Fibroblast of peridontal ligament (primary cell): ENCODE results near the gene CCSER2.

Experiments
- DNase-seq: peaks from one replicate; pipeline ENCODE4 v3.0.0-alpha.2; 2010; ENCODE audit errors: extremely low read depth

Gene CCSER2

GRCh38 chr10:84348860-84349259, 20.5 kb downstream of the CCSER2 start:
- DNase-seq, result peak; percentile 82

- DNase-seq, result peak; percentile 51
Observed at GRCh38 chr10:84352251-84352842, 24.0 kb downstream of the CCSER2 start.

DNA sequence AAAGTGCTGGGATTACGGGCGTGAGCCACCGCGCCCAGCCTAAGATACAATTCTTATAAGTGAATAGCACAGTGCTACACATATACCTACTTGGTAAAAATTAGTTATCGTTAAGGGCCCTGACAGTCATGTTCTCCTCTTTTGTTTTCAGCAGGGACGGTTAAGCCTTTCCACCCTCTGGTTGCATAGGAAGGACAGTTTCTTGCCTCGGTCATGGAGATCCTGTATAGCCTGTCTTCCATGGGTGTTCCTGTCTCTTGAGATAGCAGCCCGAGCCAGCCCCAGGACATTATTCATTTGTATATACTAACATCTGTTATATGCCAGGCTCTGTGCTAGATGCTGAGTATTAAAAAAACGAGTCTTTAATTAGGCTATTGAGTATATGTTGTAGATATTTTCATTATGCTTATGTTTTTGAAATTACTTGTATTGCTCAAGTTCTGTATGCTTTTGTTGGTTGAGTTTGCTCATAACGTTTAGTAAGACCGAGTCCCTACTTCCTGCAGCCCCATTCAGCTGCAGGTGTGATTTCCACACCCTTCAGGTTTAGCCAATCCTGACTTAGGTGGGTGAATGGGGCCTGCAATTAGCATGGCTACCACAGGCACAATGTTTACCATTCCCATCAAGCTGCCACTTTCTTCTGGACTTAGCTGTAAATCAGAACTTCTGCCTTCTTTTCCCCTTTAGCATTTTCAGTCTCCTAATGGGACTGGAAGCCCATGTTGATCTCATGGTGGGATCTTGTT, 24.8 kb downstream of the CCSER2 start:
- DNase-seq, result no peak

- no peak for DNase-seq
Observed at GRCh38 chr10:84354623-84355022, 26.2 kb downstream of the CCSER2 start.

DNA sequence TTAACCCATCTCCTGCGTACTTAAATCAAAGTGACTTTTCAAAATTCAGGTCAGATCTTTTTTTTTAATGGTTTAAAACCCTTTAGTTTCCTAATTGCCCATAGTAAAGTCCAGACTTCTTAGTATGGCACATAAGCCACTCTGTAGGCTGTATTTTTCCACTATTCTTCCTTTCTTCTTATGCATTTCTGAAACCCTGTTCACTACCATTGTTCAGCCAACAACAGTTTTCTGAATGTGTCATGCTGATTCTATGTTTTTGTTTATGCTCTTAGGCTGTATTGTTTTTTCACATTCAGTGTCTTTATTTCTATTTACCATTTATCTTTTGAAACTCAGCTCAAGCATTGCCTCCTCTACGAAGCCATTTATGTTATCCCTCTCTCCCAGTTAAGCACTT, 26.7 kb downstream of the CCSER2 start:
- no peak for DNase-seq

DNA sequence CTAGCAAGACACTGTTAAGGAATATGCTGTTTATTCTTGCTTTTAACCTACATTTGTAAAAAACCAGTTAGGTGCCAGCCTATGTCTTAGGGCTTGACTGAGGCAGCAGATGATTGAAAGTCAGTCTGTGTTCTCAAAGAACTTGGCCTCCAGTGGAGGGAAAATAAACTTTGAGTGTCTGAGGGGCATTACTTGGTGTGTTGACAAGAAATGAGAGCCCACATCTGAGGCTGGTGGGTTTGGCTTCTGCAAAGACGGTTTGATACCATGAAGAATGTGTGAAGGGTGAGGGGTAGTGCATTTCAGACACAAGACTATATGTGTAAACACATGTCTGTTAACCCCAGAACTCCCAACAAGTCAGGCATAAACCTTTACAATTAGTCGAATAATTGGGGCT, 28.5 kb downstream of the CCSER2 start:
- no peak for DNase-seq

DNA sequence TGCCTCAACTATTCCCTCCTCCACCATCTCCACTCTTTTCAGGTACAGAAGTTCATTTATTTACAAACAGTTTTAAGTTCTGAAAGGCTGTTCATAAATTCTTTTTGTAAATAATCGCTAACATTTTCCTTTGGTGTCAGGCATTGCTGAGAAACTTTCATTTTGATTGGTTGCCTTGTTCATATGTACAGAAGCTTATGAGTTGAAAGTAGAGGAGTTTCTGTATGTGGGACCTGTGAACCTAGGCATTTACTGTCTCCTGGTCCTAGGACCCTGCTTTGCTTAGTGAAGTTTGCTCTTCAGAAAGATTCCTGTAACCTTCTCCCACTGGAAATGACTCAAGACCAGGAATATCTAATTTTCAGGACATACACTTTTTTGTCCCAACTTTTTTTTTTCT, 30.4 kb downstream of the CCSER2 start:
- no peak for DNase-seq

DNA sequence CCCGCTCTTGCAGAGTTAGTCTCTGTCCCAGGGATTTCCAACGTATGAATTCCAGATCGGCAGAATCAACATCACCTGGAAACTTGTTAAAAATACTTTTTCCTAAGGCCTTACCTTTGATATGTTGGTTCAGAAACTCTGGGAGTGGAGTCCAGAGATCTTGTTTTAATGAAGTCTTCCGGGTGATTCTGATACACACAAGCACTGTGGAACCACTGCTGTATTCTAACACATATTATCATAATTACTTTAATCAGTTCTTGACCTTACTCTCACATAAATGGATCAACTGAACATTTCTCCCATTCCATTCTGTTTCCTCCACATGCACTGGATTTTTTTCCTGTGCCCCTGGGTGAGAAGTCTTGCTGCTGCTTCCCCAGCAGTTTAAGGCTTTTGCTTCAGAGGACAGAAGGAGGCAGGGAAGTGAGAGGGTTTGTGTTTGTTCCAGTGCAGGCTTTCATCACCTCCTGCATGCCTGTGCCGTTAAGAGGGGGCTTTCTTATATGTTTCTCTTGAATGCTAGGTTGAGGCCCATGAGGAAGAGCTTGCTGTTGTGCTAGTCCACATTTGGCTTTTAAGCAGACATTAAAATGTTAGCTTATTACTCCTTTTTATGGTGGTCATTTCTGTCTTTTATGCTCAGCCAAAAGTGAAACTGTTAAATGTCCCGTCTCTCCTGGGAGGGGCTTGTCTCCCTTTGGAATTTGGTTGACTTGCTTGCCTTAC, 32.4 kb downstream of the CCSER2 start:
- DNase-seq, result peak; percentile 42

DNA sequence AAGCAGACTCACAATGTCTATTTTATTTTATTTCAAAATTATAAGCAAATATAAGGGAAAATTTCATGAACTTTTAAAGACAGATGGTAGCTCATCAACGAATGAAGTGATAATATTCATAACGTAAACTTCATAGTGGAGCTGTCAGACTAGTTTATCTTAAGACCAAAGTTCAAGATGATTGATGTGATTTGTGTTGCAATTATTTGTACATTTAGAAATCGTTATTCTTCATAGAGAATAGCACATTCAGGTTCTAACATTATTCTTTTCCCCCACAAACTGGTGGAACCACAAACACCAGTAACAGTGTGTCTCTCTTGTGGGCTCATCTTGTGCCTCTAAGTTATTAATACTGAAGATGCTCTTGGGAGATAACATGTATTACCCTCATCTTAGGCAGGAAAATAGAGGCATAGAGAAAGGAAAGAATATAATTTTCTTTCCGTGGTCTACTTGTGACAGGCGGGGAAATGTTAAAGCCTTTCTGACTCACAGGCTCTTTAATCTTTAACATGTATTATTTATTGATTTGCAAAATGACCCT, 37.0 kb downstream of the CCSER2 start:
- DNase-seq, result no peak

GRCh38 chr10:84366041-84366440, 37.7 kb downstream of the CCSER2 start:
- DNase-seq, result no peak

DNA sequence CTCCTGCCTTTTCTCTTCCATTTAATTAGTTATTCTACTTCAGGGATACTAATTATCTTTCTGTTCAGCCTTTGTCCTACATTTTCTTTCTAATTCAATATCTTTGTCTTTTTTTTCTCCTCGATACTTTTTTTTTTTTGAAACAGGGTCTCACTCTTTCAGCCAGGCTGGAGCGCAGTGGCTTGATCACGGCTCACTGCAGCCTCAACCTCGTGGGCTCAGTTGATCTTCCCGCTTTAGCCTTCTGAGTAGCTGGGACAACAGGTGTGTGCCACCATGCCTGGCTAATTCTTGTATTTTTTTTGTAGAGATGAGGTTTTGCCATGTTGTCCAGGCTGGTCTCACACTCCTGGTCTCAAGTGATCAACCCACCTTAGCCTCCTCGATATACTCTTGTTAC, 38.9 kb downstream of the CCSER2 start:
- no peak for DNase-seq

DNA sequence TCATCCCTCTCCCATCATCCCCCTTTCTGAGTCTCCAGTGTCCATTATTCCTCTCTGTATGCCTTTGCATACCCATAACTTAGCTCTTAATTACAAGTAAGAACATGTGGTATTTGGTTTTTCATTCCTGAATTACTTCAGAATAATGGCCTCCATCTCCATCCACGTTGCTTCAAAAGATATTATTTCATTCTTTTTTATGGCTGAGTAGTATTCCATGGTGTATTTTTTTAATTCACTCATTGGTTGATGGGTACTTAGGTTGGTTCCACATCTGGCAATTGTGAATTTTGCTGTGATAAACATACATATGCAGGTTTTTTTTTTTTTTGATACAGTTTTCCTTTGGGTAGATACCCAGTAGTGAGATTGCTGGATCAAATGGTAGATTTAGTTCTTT, 40.4 kb downstream of the CCSER2 start:
- no peak for DNase-seq

DNA sequence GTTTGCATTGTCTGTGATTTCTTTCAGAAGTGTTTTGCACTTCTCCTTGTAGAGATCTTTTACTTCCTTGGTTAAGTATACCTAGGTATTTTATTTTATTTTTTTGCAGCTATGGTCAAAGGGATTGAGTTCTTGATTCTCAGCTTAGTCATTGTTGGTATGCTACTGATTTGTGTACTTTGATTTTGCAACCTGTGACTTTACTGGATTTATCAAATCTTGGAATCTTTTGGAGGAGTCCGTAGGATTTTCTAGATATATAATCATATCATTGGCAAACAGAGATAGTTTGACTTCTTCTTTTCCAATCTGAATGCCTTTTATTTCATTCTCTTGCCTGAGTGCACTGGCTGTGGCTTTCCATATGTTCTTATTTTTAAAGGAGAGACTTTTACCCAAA, 41.9 kb downstream of the CCSER2 start:
- DNase-seq, result no peak

DNA sequence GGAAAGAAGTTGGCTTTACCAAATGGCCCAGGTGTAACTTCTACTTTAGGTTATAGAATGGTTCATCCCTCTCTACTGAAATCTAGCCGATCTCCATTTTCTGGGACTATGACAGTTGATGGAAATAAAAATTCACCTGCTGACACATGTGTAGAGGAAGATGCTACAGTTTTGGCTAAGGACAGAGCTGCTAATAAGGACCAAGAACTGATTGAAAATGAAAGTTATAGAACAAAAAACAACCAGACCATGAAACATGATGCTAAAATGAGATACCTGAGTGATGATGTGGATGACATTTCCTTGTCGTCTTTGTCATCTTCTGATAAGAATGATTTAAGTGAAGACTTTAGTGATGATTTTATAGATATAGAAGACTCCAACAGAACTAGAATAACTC, 43.6 kb downstream of the CCSER2 start:
- no peak for DNase-seq

- no peak for DNase-seq
Observed at GRCh38 chr10:84373000-84373399, 44.6 kb downstream of the CCSER2 start.

- no peak for DNase-seq
Observed at GRCh38 chr10:84374455-84374854, 46.1 kb downstream of the CCSER2 start.

GRCh38 chr10:84375011-84375410, 46.6 kb downstream of the CCSER2 start:
- DNase-seq, result peak; percentile 81

DNA sequence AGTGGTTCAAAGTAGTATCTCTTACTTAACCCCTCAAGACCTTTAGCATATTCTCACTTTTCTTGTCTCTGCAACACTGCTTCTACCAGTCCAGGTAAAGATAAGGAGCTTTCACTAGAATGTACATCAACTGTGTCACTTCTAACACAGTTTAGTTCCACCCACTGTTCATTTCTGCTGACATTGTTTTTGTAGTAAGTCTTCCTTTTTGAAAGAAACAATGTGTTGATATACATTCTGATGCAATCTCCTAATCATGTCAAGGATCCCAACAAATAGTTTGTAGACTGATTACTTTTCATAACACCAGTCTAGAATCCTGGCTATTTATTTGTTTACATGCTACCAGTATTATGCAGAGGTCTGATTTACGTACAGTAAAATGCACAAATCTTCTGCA, 47.5 kb downstream of the CCSER2 start:
- no peak for DNase-seq

DNA sequence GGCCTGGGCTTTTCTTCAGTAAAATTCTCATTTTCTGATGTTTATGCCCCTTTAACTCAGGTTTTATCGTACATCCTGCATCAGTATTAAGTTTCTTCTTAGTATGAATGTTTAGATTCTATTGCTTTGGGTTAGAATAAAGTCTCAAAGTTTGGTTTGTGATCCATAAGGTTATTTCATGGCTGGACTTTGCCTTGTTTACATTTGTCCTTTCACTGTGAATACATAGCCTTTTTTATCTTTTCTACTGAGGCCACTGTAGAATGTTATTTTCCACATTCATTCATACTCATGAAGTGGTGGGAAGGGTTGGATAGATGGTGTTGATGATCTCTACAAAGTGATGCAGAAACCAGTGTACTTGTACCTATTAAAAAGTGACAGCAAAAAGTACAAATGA, 59.8 kb downstream of the CCSER2 start:
- DNase-seq, result no peak

DNA sequence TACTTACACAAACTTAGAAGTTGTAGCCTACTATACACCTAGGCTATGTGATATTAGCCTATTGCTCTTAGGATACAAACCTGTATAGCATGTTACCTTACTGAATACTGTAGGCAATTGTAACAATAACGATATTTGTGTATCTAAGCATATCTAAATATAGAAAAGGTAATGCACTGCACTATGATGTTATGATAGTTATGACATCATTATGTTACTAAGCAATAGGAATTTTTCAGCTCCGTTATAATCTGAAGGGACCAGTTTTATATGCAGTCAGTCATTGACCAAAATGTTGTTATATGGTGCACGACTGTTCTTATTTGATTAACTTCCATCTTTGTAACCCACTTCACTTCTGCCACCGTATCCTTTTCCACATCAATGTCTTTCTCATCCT, 62.0 kb downstream of the CCSER2 start:
- DNase-seq, result no peak

- DNase-seq, result peak; percentile 84
Observed at GRCh38 chr10:84391326-84391725, 62.9 kb downstream of the CCSER2 start.

DNA sequence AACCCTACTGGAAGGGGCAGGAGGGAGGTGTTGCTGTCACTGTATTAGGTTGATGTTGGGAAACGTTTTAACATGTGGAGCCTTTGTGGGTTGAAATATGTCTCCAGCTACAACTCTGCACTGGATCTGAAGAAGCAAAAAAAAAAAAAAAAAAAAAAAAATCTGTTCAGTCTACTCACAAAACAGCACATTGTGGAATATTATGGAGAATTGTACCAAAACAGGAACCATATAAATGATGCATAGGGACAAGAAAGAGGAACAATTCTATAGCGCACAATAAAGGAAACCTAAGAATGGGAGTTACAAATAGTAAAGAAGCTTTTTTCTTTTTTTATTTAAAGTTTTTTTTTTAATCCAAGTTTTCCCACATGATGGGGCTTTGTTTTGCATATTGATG, 63.8 kb downstream of the CCSER2 start:
- no peak for DNase-seq

DNA sequence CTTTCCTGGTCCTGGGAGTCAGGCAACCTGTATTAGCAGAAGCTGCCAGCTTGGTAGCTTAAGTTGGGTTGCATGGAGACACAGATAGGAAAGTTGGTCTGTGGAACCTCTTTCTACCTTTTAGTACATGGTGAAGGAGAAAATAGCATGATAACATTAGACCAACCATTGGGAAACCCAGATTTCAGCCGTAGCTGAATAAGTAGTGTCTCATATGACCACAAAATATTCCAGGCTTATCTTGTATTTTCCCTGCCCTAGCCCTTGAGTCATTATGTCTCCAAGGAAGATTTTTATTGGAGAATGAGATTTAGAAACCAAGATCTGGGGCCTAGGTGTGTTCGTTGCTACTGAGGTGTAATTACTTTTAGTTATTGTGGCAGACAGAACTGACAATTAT, 67.2 kb downstream of the CCSER2 start:
- DNase-seq, result no peak
